ENCODE data around the gene RNF133.

- TF ChIP-seq POLR2A (IDR thresholded peaks at IDR 0.05) (no peak), CTCF (IDR thresholded peaks at IDR 0.05) (no peak), POLR2AphosphoS5 (IDR thresholded peaks at IDR 0.05) (no peak)
These were observed 24.4 kb downstream of the RNF133 start for GRCh38 chr7:122674502-122674901.
